Breast epithelium (tissue), 3 donors: ENCODE data around the gene NLRX1.

Experiments used
- CTCF ChIP-seq, 3 donors: fragments of 450-650 bp; IDR thresholded peaks; one replicate each; pipeline ENCODE4 v1.5.1; 2016 to 2017; ENCODE audit warnings: antibody characterized with exemption in 3 of 3, mild to moderate bottlenecking in 3 of 3, moderate library complexity in 3 of 3
- POLR2A ChIP-seq: fragments of 450-650 bp; IDR thresholded peaks from one replicate; pipeline ENCODE4 v1.6.1; 2016; ENCODE audit warnings: antibody characterized with exemption, mild to moderate bottlenecking, moderate library complexity

- no peak for TF ChIP-seq POLR2A
- no peak for TF ChIP-seq CTCF (IDR thresholded peaks at IDR 0.05)
Measured at GRCh38 chr11:119223856-119224255, 55.3 kb downstream of the NLRX1 start.
